AG10803 (cell line): Measurements from ENCODE around the gene PTPRA.

ENCODE experiments used
- DNase-seq: peaks from one replicate; pipeline ENCODE4 v3.0.0; 2010; ENCODE audit warnings: low read depth
- H3K4me3 ChIP-seq: 2 replicates; pipeline ENCODE4 v1.5.1; 2011; ENCODE audit warnings: mild to moderate bottlenecking, low read length, control low read depth
- CTCF ChIP-seq: conservative IDR thresholded peaks from 2 replicates; pipeline ENCODE4 v1.5.1; 2011; ENCODE audit warnings: mild to moderate bottlenecking, low read length, control low read depth, inconsistent platforms

The PTPRA gene

GRCh38 chr20:2911200-2911599 lies 37.9 kb downstream of the PTPRA start:
- no peak overlapping the region for H3K4me3 ChIP-seq
- TF ChIP-seq CTCF = no peak
- DNase-seq = no peak

GRCh38 chr20:2914160-2914559 lies 40.9 kb downstream of the PTPRA start:
- no peak for TF ChIP-seq CTCF
- H3K4me3 ChIP-seq = no peak overlapping the region
- no peak for DNase-seq

GRCh38 chr20:2917266-2917665 lies 44.0 kb downstream of the PTPRA start:
- no peak for TF ChIP-seq CTCF
- H3K4me3 ChIP-seq = no peak overlapping the region

GRCh38 chr20:2918096-2919049 lies 45.1 kb downstream of the PTPRA start:
- no peak for TF ChIP-seq CTCF
- no peak overlapping the region for H3K4me3 ChIP-seq
- DNase-seq = no peak

More at GRCh38 chr20:2917266-2917665, 44.0 kb downstream of the PTPRA start:
- no peak for DNase-seq

- DNase-seq = no peak
- H3K4me3 ChIP-seq = no peak overlapping the region
- no peak for TF ChIP-seq CTCF
These were observed 46.4 kb downstream of the PTPRA start for GRCh38 chr20:2919518-2920245.

GRCh38 chr20:2920473-2920872 lies 47.2 kb downstream of the PTPRA start:
- H3K4me3 ChIP-seq = no peak overlapping the region
- no peak for TF ChIP-seq CTCF
- no peak for DNase-seq

GRCh38 chr20:2921506-2921905 lies 48.2 kb downstream of the PTPRA start:
- DNase-seq = no peak
- H3K4me3 ChIP-seq = no peak overlapping the region
- TF ChIP-seq CTCF = no peak
